CD4-positive, CD25-positive, alpha-beta regulatory T cell (primary cell): ENCODE results near the gene FNIP1. TPM values are rescaled to one million over a fixed set of nuclear protein-coding genes. Genes with fewer than 3 reads are reported as not detected.

Experiments used
- ATAC-seq, 2 donors: fragments of 150-1000 bp; cut with Tn5 transposase; one replicate each; pipeline ENCODE4 v1.10.0; 2021; ENCODE audit warnings: low read depth in 2 of 2, moderate number of reproducible peaks in 2 of 2, moderate library complexity in 1 of 2
- DNase-seq, 3 donors: peaks; one replicate each; pipeline versions ENCODE4 v3.0.0 to v3.0.0-alpha.2; 2012 to 2022; ENCODE audit warnings: mixed read lengths in 1 of 3
- H3K27ac ChIP-seq: one replicate; pipeline ENCODE4 v1.7.0; 2013; ENCODE audit warnings: mild to moderate bottlenecking, low read length; ENCODE audit not compliant: insufficient read depth, poor library complexity, severe bottlenecking
- H3K27me3 ChIP-seq: one replicate; pipeline ENCODE4 v1.7.0; 2013; ENCODE audit warnings: low read length; ENCODE audit not compliant: control insufficient read depth, insufficient read depth
- H3K36me3 ChIP-seq: one replicate; pipeline ENCODE4 v1.7.0; 2013; ENCODE audit warnings: mild to moderate bottlenecking, low read length, moderate library complexity; ENCODE audit not compliant: control insufficient read depth, insufficient read depth
- H3K4me1 ChIP-seq: 2 replicates; pipeline ENCODE4 v1.7.0; 2013; ENCODE audit warnings: mild to moderate bottlenecking, low read length; ENCODE audit not compliant: insufficient read depth, control insufficient read depth, poor library complexity, severe bottlenecking
- H3K4me3 ChIP-seq: one replicate; pipeline ENCODE4 v1.7.0; 2013; ENCODE audit warnings: low read depth, mild to moderate bottlenecking, low read length, moderate library complexity
- H3K9me3 ChIP-seq, 2 experiments: 1 replicate in 1 of 2; 2 replicates in 1 of 2; pipeline ENCODE4 v1.7.0; 2013; ENCODE audit warnings: low read length in 2 of 2, mild to moderate bottlenecking in 1 of 2, moderate library complexity in 1 of 2; ENCODE audit not compliant: control insufficient read depth in 2 of 2
- H3K27ac Mint-ChIP-seq, 3 donors: one replicate each; pipeline ENCODE4 v1.8.0; 2020 to 2022; ENCODE audit warnings: mild to moderate bottlenecking in 3 of 3, mixed read lengths in 3 of 3, moderate library complexity in 2 of 3
- H3K27me3 Mint-ChIP-seq: one replicate; pipeline ENCODE4 v1.8.0; 2022; ENCODE audit warnings: mild to moderate bottlenecking, mixed read lengths
- H3K36me3 Mint-ChIP-seq: one replicate; pipeline ENCODE4 v1.8.0; 2020; ENCODE audit warnings: mixed read lengths
- H3K4me1 Mint-ChIP-seq, 4 donors: one replicate each; pipeline ENCODE4 v1.8.0; 2020 to 2022; ENCODE audit warnings: mixed read lengths in 4 of 4, mild to moderate bottlenecking in 1 of 4
- H3K4me3 Mint-ChIP-seq, 4 donors: one replicate each; pipeline ENCODE4 v1.8.0; 2020 to 2022; ENCODE audit warnings: mild to moderate bottlenecking in 4 of 4, mixed read lengths in 4 of 4, moderate library complexity in 3 of 4
- H3K9me3 Mint-ChIP-seq, 7 donors: one replicate each; pipeline ENCODE4 v1.8.0; 2020 to 2022; ENCODE audit warnings: mixed read lengths in 7 of 7, mild to moderate bottlenecking in 3 of 7, moderate library complexity in 2 of 7
- polyA plus RNA-seq, 4 donors: library from polyadenylated mRNA; unstranded; fragments of 300-500 nt; fragmentation: Illumina TruSeq; gene quantifications; one replicate each; pipeline ENCODE4 v1.2.3, GENCODE V29; 2021
- total RNA-seq: library from RNA; stranded (reverse); gene quantifications from one replicate; pipeline ENCODE4 v1.2.3, GENCODE V29; 2022

FNIP1 gene
- total and polyA plus RNA-seq, 5 donors from 2014 or later = 10.0 to 33.2 (median 14.1) TPM

DNA sequence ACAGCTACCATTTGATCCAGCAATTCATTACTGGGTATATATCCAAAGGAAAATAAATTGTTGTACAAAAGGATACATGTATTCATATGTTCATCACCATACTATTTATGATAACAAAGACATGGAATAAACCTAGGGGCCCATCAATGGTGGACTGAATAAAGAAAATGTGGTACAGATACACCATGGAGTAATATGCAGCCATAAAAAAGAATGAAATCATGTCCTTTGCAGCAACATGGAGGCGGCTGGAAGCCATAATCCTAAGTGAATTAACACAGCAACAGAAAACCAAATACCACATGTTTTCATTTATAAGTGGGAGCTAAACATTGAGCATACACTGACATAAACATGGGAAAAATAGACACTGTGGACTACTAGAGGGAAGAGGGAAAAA is 37.1 kb downstream of the FNIP1 start:
- H3K27me3 ChIP-seq = no peaks in the 10 kb centered on the region
- H3K36me3 Mint-ChIP-seq = peaks cover 12% of the 10 kb centered on the region
- peak overlapping the region in 1 of 3 donors; percentile 5 for H3K27ac Mint-ChIP-seq
- no peak overlapping the region for H3K27ac ChIP-seq
- H3K9me3 ChIP-seq = no peaks in the 10 kb centered on the region
- peaks cover 4% of the 10 kb centered on the region for H3K4me1 ChIP-seq
- H3K4me3 Mint-ChIP-seq = peak overlapping the region in 1 of 4 donors; percentile 2
- H3K4me3 ChIP-seq = no peak overlapping the region
- H3K27me3 Mint-ChIP-seq = no peaks in the 10 kb centered on the region
- ATAC-seq (no peak), DNase-seq (no peak)
- peaks cover 0 to 7% (median 3%) of the 10 kb centered on the region in 7 donors for H3K9me3 Mint-ChIP-seq
- no peaks in the 10 kb centered on the region for H3K36me3 ChIP-seq
- H3K4me1 Mint-ChIP-seq = peaks cover 10 to 43% (median 26%) of the 10 kb centered on the region in 4 donors

DNA sequence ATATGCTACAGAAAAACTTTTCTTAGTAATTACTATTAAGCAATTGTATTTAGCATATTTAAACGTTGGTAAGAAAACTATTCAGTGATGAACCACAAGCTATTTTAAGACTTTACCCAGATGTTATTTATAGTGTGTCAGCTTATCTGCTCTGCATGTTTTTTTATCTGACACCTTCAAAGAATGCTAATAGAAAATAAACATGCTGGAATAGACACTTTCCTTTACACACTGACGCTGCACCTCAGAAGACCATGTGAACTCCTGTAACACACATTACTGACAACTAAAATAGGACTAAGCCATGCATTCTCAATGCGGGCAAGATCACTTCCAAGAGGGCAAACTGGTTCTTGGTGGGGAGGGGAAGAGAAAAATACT is 38.3 kb downstream of the FNIP1 start:
- H3K4me1 ChIP-seq = peaks cover 4% of the 10 kb centered on the region
- H3K36me3 Mint-ChIP-seq = peaks cover 7% of the 10 kb centered on the region
- peaks cover 0 to 4% (median 2%) of the 10 kb centered on the region in 7 donors for H3K9me3 Mint-ChIP-seq
- H3K27me3 Mint-ChIP-seq = no peaks in the 10 kb centered on the region
- H3K27me3 ChIP-seq = no peaks in the 10 kb centered on the region
- H3K4me3 Mint-ChIP-seq = no peak overlapping the region
- no peak overlapping the region for H3K4me3 ChIP-seq
- peak overlapping the region in 2 of 3 donors; percentile 20 to 21 for H3K27ac Mint-ChIP-seq
- H3K27ac ChIP-seq = no peak overlapping the region
- H3K4me1 Mint-ChIP-seq = peaks cover 10 to 45% (median 29%) of the 10 kb centered on the region in 4 donors
- DNase-seq (no peak), ATAC-seq (no peak)
- no peaks in the 10 kb centered on the region for H3K9me3 ChIP-seq
- H3K36me3 ChIP-seq = no peaks in the 10 kb centered on the region

DNA sequence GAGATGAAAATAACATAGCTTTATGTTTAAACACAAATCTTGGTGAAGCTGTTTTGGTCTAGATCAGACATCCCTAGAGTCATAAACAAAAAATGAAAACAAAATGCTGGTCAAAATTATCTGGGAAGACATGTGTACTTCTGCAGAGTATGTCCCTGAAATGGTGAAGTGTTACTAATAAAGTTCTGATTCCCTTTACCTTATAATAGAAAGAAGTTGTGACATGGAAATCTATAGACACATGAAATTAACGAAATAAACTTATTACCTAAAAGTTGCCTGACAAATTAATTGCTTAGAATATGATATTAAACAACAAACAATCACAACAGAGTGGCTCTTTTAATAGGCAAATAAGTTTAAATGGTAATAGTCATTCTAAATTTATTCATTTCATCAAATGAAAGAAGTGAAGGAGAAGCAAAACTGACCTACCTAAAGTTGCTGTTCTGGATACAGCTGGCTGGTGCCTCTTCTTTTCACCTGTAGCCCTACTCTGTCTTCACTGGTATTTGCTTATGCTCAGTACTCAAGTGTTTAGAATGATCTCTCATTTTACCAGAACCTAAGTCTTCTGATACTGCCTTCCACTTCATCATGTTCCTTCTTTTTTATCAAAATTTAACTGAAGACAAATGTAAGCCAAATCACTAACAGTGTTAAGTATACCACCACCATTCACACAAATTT is 38.8 kb downstream of the FNIP1 start:
- ATAC-seq (no peak), DNase-seq (no peak)
- H3K4me3 ChIP-seq = no peak overlapping the region
- Mint-ChIP-seq H3K4me1 (peaks cover 14 to 45% (median 30%) of the 10 kb centered on the region in 4 donors), H3K36me3 (peaks cover 10% of the 10 kb centered on the region), H3K27ac (peak overlapping the region in 1 of 3 donors; percentile 20), H3K4me3 (no peak overlapping the region), H3K9me3 (peaks cover 0 to 3% (median 2%) of the 10 kb centered on the region in 7 donors), H3K27me3 (no peaks in the 10 kb centered on the region)
- H3K36me3 ChIP-seq = no peaks in the 10 kb centered on the region
- H3K9me3 ChIP-seq = no peaks in the 10 kb centered on the region
- no peak overlapping the region for H3K27ac ChIP-seq
- peaks cover 4% of the 10 kb centered on the region for H3K4me1 ChIP-seq
- H3K27me3 ChIP-seq = no peaks in the 10 kb centered on the region

DNA sequence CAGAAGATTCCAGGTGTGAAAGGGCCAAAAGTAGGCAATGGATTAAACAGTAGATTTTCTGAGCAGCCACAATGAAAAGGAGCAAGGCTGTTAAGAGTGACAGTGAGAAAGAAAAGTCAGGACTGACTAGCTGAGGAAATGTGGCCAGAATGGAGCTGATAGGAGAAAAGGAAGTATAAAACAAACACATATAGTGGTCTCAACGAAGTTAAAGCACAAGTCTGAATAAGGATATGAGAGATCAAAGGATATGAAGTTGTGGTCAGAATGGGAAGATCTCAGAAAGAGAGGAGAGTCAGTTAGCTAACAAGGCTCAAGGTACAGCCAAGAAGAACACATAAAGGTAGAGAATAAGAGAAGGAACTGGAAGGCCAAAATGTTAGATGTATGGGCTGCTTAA is 39.9 kb downstream of the FNIP1 start:
- peaks cover 6% of the 10 kb centered on the region for H3K36me3 Mint-ChIP-seq
- peaks cover 7 to 42% (median 26%) of the 10 kb centered on the region in 4 donors for H3K4me1 Mint-ChIP-seq
- Histone ChIP-seq H3K4me1 (peaks cover 4% of the 10 kb centered on the region), H3K27me3 (no peaks in the 10 kb centered on the region), H3K27ac (no peak overlapping the region), H3K36me3 (no peaks in the 10 kb centered on the region), H3K9me3 (no peaks in the 10 kb centered on the region), H3K4me3 (no peak overlapping the region)
- H3K27me3 Mint-ChIP-seq = no peaks in the 10 kb centered on the region
- DNase-seq (no peak), ATAC-seq (no peak)
- H3K27ac Mint-ChIP-seq = no peak overlapping the region
- H3K4me3 Mint-ChIP-seq = no peak overlapping the region
- peaks cover 0 to 2% (median 0%) of the 10 kb centered on the region in 7 donors for H3K9me3 Mint-ChIP-seq

DNA sequence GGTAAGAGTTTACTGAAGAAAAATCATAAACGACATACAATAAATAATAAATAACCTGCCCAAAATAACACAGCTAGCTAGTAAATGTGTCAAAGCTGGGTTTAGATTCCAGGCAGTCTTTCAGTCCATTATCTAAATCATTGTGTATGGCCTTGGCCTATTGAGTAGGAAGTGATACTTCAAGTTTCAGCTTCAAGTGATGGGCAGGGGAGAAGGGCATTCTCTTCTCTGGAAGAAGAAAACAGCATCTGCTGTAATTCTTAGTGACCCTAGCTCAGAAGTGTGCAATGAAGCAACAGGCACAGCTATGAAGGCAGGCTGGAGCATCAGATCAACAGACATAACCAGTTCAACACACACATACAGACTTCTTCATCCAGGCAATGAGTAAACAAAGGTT is 42.5 kb downstream of the FNIP1 start:
- Histone ChIP-seq H3K4me3 (no peak overlapping the region), H3K36me3 (no peaks in the 10 kb centered on the region), H3K27me3 (no peaks in the 10 kb centered on the region), H3K27ac (no peak overlapping the region), H3K4me1 (peaks cover 4% of the 10 kb centered on the region), H3K9me3 (no peaks in the 10 kb centered on the region)
- H3K9me3 Mint-ChIP-seq = no peaks in the 10 kb centered on the region
- H3K27ac Mint-ChIP-seq = no peak overlapping the region
- DNase-seq = no peak
- no peak for ATAC-seq
- H3K4me3 Mint-ChIP-seq = no peak overlapping the region
- peaks cover 11% of the 10 kb centered on the region for H3K36me3 Mint-ChIP-seq
- H3K27me3 Mint-ChIP-seq = no peaks in the 10 kb centered on the region
- H3K4me1 Mint-ChIP-seq = peaks cover 18 to 39% (median 27%) of the 10 kb centered on the region in 4 donors

DNA sequence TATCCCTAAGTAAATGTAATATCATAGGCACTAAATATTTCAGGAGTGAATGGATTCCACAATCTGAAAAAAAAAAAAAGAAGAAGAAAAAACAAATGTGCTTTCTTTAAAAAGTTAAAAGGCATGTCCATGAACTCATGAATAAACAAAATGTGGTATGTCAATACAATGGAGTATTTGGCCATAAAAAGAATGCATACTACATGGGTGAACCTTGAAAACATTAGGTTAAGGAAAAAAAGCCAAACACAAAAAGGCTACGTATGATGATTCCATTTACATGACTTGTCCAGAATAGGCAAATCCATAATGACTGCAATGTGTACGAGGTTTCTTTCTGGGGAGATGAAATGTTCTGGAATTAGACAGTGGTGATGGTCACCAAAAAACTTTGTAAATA is 45.3 kb downstream of the FNIP1 start:
- Histone ChIP-seq H3K9me3 (no peaks in the 10 kb centered on the region), H3K27me3 (no peaks in the 10 kb centered on the region), H3K4me1 (peaks cover 20% of the 10 kb centered on the region), H3K4me3 (no peak overlapping the region), H3K27ac (no peak overlapping the region), H3K36me3 (no peaks in the 10 kb centered on the region)
- peaks cover 27 to 48% (median 33%) of the 10 kb centered on the region in 4 donors for H3K4me1 Mint-ChIP-seq
- no peak overlapping the region for H3K27ac Mint-ChIP-seq
- H3K9me3 Mint-ChIP-seq = no peaks in the 10 kb centered on the region
- peaks cover 15% of the 10 kb centered on the region for H3K36me3 Mint-ChIP-seq
- DNase-seq = no peak
- H3K4me3 Mint-ChIP-seq = no peak overlapping the region
- no peaks in the 10 kb centered on the region for H3K27me3 Mint-ChIP-seq
- no peak for ATAC-seq

DNA sequence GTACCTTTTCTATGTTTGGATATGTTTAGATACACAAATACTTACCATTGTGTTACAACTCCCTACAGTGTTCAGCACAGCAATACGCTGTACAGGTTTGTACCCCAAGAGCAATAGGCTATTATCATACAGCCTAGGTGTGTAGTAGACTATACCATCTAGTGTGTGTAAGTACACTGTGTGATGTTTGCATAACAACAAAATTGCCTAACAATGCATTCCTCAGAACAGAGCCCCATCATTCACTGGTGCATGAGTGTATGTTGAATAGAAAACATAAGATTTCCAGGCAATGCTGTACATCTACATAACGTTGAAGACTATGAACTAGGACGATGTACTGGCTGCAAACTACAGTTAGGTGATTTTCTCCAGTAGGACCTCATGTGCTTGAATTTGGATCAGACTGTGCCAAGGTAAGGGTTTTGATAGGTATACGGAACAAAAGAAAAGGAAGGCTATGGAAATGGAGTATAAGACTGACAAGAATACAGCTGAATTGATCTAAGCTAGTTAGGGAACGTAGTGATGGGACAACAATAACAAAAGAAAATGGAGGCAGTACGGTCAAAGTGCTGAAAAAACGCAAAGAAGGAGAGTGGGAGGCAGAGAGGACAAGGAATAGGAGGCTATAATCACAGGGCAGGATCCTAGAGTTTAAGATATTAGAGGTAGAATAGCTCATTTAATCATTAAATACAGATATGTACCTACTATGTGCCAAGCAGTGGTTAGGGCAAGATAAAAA is 46.9 kb downstream of the FNIP1 start:
- Histone ChIP-seq H3K27me3 (no peaks in the 10 kb centered on the region), H3K4me1 (peaks cover 20% of the 10 kb centered on the region), H3K27ac (no peak overlapping the region), H3K4me3 (no peak overlapping the region), H3K9me3 (no peaks in the 10 kb centered on the region), H3K36me3 (no peaks in the 10 kb centered on the region)
- ATAC-seq = no peak
- H3K9me3 Mint-ChIP-seq = no peaks in the 10 kb centered on the region
- peak overlapping the region in 1 of 4 donors; percentile 13 for H3K4me3 Mint-ChIP-seq
- peaks cover 27 to 47% (median 35%) of the 10 kb centered on the region in 4 donors for H3K4me1 Mint-ChIP-seq
- H3K27me3 Mint-ChIP-seq = no peaks in the 10 kb centered on the region
- H3K36me3 Mint-ChIP-seq = peaks cover 12% of the 10 kb centered on the region
- DNase-seq = no peak
- H3K27ac Mint-ChIP-seq = peak overlapping the region in 2 of 3 donors; percentile 3 to 76
